Esophagus muscularis mucosa (tissue), 4 donors: ENCODE data around the gene OR52B6. TPM values are rescaled to one million over a fixed set of nuclear protein-coding genes. Genes with fewer than 3 reads are reported as not detected.

ENCODE experiments used
- DNase-seq: peaks from one replicate; pipeline ENCODE4 v3.0.0-alpha.2; 2017; ENCODE audit errors: extremely low spot score
- H3K27ac ChIP-seq, 4 donors: fragments of 200-600 bp; sonication (generic); replicated peaks in 1 of 4; 1 replicate in 3 of 4; 2 replicates in 1 of 4; pipeline ENCODE4 v1.5.1; 2016 to 2019; ENCODE audit warnings: mild to moderate bottlenecking in 1 of 4
- H3K27me3 ChIP-seq, 4 donors: fragments of 200-600 bp; sonication (generic); one replicate each; pipeline versions ENCODE4 v1.5.1 to v1.6.0; 2016 to 2019
- H3K36me3 ChIP-seq, 4 donors: fragments of 200-600 bp; sonication (generic); one replicate each; pipeline ENCODE4 v1.5.1; 2016 to 2019
- H3K4me1 ChIP-seq, 4 donors: fragments of 200-600 bp; sonication (generic); one replicate each; pipeline ENCODE4 v1.5.1; 2016 to 2019
- H3K4me3 ChIP-seq, 4 donors: fragments of 200-600 bp; sonication (generic); 1 replicate in 2 of 4; 2 replicates in 2 of 4; pipeline ENCODE4 v1.5.1; 2016 to 2019; ENCODE audit warnings: mild to moderate bottlenecking in 4 of 4, moderate library complexity in 1 of 4
- H3K9me3 ChIP-seq, 4 donors: fragments of 200-600 bp; sonication (generic); 1 replicate in 3 of 4; 2 replicates in 1 of 4; pipeline ENCODE4 v1.5.1; 2016 to 2019
- CTCF ChIP-seq, 3 experiments: fragments of 200-600 bp in 2 of 3; fragments of 450-650 bp in 1 of 3; sonication (generic) in 2 of 3; IDR thresholded peaks; one replicate each; pipeline ENCODE4 v1.5.1; 2017 to 2019; ENCODE audit warnings: antibody characterized with exemption in 3 of 3, mild to moderate bottlenecking in 2 of 3, moderate library complexity in 1 of 3
- EP300 ChIP-seq: sonication (generic); formaldehyde crosslinking; IDR thresholded peaks from one replicate; pipeline ENCODE4 v1.6.1; 2017; ENCODE audit warnings: antibody characterized with exemption
- POLR2A ChIP-seq: fragments of 450-650 bp; IDR thresholded peaks from one replicate; pipeline ENCODE4 v1.6.1; 2017; ENCODE audit warnings: antibody characterized with exemption, moderate library complexity, mild to moderate bottlenecking, low read depth
- POLR2AphosphoS5 ChIP-seq, 2 donors: sonication (generic); formaldehyde crosslinking; IDR thresholded peaks; one replicate each; pipeline ENCODE4 v1.6.1; 2017; ENCODE audit warnings: antibody characterized with exemption in 2 of 2
- WGBS: methylation state at CpG from one replicate; pipeline ENCODE4 v1.1.5; 2018; 5-methylcytosine and 5-hydroxymethylcytosine counted together
- intact Hi-C: fragments of 100-400 bp; cut with DNase I; formaldehyde crosslinking; loops from one replicate; pipeline ENCODE4 v1.15.1; 2023
- total RNA-seq, 4 donors: library from RNA; depleted of rRNA; stranded (reverse); fragments of >200 nt; gene quantifications; one replicate each; pipeline versions ENCODE4 v1.1.0 to v1.2.1, GENCODE V29; 2016

The OR52B6 gene
- total RNA-seq, 4 donors from 2014 or later, result not detected

- DNase-seq, result no peak
- H3K4me1 ChIP-seq, result no peaks in the 10 kb centered on the region
- intact Hi-C loops, result no loop called here
- 76% methylated on average over 3 of the region's 3 CpGs for WGBS
- no peak overlapping the region for H3K27ac ChIP-seq
- H3K9me3 ChIP-seq, result no peaks in the 10 kb centered on the region
- TF ChIP-seq EP300 (no peak), CTCF (IDR thresholded peaks at IDR 0.05) (no peak), POLR2AphosphoS5 (IDR thresholded peaks at IDR 0.05) (no peak), POLR2A (no peak)
- H3K36me3 ChIP-seq, result no peaks in the 10 kb centered on the region
- H3K27me3 ChIP-seq, result no peaks in the 10 kb centered on the region
- no peak overlapping the region for H3K4me3 ChIP-seq
Measured at GRCh38 chr11:5546457-5546856, 34.2 kb upstream of the OR52B6 start.

GRCh38 chr11:5547982-5548381 is 32.7 kb upstream of the OR52B6 start:
- H3K27ac ChIP-seq, result no peak overlapping the region
- TF ChIP-seq CTCF (IDR thresholded peaks at IDR 0.05) (no peak), EP300 (no peak), POLR2AphosphoS5 (IDR thresholded peaks at IDR 0.05) (no peak), POLR2A (no peak)
- intact Hi-C loops, result no loop called here
- H3K4me3 ChIP-seq, result no peak overlapping the region
- no peaks in the 10 kb centered on the region for H3K4me1 ChIP-seq
- no peaks in the 10 kb centered on the region for H3K27me3 ChIP-seq
- H3K36me3 ChIP-seq, result no peaks in the 10 kb centered on the region
- no peaks in the 10 kb centered on the region for H3K9me3 ChIP-seq
- no peak for DNase-seq
- 90% methylated on average over 1 of the region's 1 CpG for WGBS

- intact Hi-C loops, result no loop called here
- Histone ChIP-seq H3K4me1 (no peaks in the 10 kb centered on the region), H3K36me3 (no peaks in the 10 kb centered on the region), H3K4me3 (no peak within 1 kb of the TSS), H3K9me3 (no peaks in the 10 kb centered on the region), H3K27me3 (no peaks in the 10 kb centered on the region), H3K27ac (no peak within 1 kb of the TSS)
- DNase-seq, result no peak
- TF ChIP-seq CTCF (IDR thresholded peaks at IDR 0.05) (no peak), POLR2AphosphoS5 (IDR thresholded peaks at IDR 0.05) (no peak), EP300 (no peak), POLR2A (no peak)
- 50% methylated on average over 1 of the region's 1 CpG for WGBS
Measured at GRCh38 chr11:5548440-5548839, 32.2 kb upstream of the OR52B6 start, which contains the start of gene OR52H1. Gene OR52H1, minus strand, starts transcription at chr11:5548540. Its CDS starts 3,035 bp downstream, at chr11:5545505.

GRCh38 chr11:5550440-5551095 is 30.1 kb upstream of the OR52B6 start:
- Histone ChIP-seq H3K27me3 (no peaks in the 10 kb centered on the region), H3K4me3 (no peak overlapping the region), H3K9me3 (no peaks in the 10 kb centered on the region), H3K27ac (no peak overlapping the region), H3K36me3 (no peaks in the 10 kb centered on the region), H3K4me1 (no peaks in the 10 kb centered on the region)
- no peak for DNase-seq
- WGBS, result 64% methylated on average over 5 of the region's 5 CpGs
- intact Hi-C loops, result no loop called here
- TF ChIP-seq CTCF (IDR thresholded peaks at IDR 0.05) (no peak), POLR2A (no peak), POLR2AphosphoS5 (IDR thresholded peaks at IDR 0.05) (no peak), EP300 (no peak)

GRCh38 chr11:5553343-5553742 is 27.3 kb upstream of the OR52B6 start:
- no peaks in the 10 kb centered on the region for H3K36me3 ChIP-seq
- H3K4me1 ChIP-seq, result no peaks in the 10 kb centered on the region
- no peak overlapping the region for H3K4me3 ChIP-seq
- no peak for DNase-seq
- TF ChIP-seq EP300 (no peak), POLR2A (no peak), POLR2AphosphoS5 (IDR thresholded peaks at IDR 0.05) (no peak), CTCF (IDR thresholded peaks at IDR 0.05) (no peak)
- intact Hi-C loops, result no loop called here
- H3K9me3 ChIP-seq, result no peaks in the 10 kb centered on the region
- H3K27me3 ChIP-seq, result no peaks in the 10 kb centered on the region
- H3K27ac ChIP-seq, result no peak overlapping the region
